Caco-2 (cell line): ENCODE results near the gene DLL4. TPM values are rescaled to one million over a fixed set of nuclear protein-coding genes. Genes with fewer than 3 reads are reported as not detected.

ENCODE experiments used
- BruUV-seq: library from RNA; stranded (reverse); fragments of 400-500 nt; replicated peaks from 2 replicates; lab custom pipeline; 2021; lab: Mats Ljungman, UMichigan
- CTCF ChIA-PET: fragments of 300-600 bp; sonication (Branson Sonifier 250); formaldehyde crosslinking; loops from one replicate; lab custom pipeline; 2022; ENCODE audit warnings: antibody characterized with exemption; lab: Charles Lee
- POLR2A ChIA-PET: fragments of 300-600 bp; sonication (Branson Sonifier 250); formaldehyde crosslinking; loops from one replicate; lab custom pipeline; 2022; ENCODE audit warnings: antibody characterized with exemption; lab: Charles Lee
- DNase-seq, 2 experiments: peaks; one replicate each; pipeline versions ENCODE4 v3.0.0 to v3.0.0-alpha.2; 2020 to 2022
- H3K27me3 ChIP-seq: replicated peaks from 2 replicates; pipeline ENCODE4 v1.6.0; 2011; ENCODE audit warnings: low read length; ENCODE audit not compliant: control insufficient read depth, insufficient read depth
- H3K36me3 ChIP-seq: 2 replicates; pipeline ENCODE4 v1.5.1; 2011; ENCODE audit warnings: low read length; ENCODE audit not compliant: control insufficient read depth, insufficient read depth
- H3K4me1 ChIP-seq: fragments of 250-450 bp; sonication (Bioruptor Pico); 2 replicates; pipeline ENCODE4 v1.5.1; 2020; ENCODE audit warnings: mild to moderate bottlenecking
- H3K4me3 ChIP-seq: 2 replicates; pipeline ENCODE4 v1.5.1; 2011; ENCODE audit warnings: low read depth, mild to moderate bottlenecking, control low read depth, low read length
- H3K9me3 ChIP-seq: fragments of 250-450 bp; sonication (Bioruptor Pico); 2 replicates; pipeline ENCODE4 v1.5.1; 2020; ENCODE audit warnings: mild to moderate bottlenecking, moderate library complexity
- H3K27ac Mint-ChIP-seq: one replicate; pipeline ENCODE4 v1.8.0; 2022; ENCODE audit warnings: mixed read lengths; ENCODE audit not compliant: unreplicated experiment
- H3K27me3 Mint-ChIP-seq: one replicate; pipeline ENCODE4 v1.8.0; 2022; ENCODE audit warnings: mixed read lengths; ENCODE audit not compliant: insufficient read depth, unreplicated experiment
- H3K36me3 Mint-ChIP-seq: one replicate; pipeline ENCODE4 v1.8.0; 2022; ENCODE audit warnings: mild to moderate bottlenecking, mixed read lengths; ENCODE audit not compliant: insufficient read depth, unreplicated experiment
- H3K4me1 Mint-ChIP-seq: one replicate; pipeline ENCODE4 v1.8.0; 2022; ENCODE audit warnings: low read depth, mixed read lengths; ENCODE audit not compliant: unreplicated experiment
- H3K4me3 Mint-ChIP-seq: one replicate; pipeline ENCODE4 v1.8.0; 2022; ENCODE audit warnings: mild to moderate bottlenecking, moderate library complexity, mixed read lengths; ENCODE audit not compliant: unreplicated experiment
- H3K9me3 Mint-ChIP-seq: one replicate; pipeline ENCODE4 v1.8.0; 2022; ENCODE audit warnings: mixed read lengths; ENCODE audit not compliant: unreplicated experiment
- intact Hi-C: fragments of 100-400 bp; cut with micrococcal nuclease; formaldehyde crosslinking; loops from one replicate; pipeline ENCODE4 v1.10.0; 2022; ENCODE audit not compliant: unreplicated experiment
- total RNA-seq: library from RNA; stranded (reverse); gene quantifications from 2 replicates; pipeline ENCODE4 v1.2.3, GENCODE V29; 2022
- TF ChIP-seq, protein P1 (sequence below), 2 experiments: fragments of 200-600 bp in 1 of 2; IDR thresholded peaks; 1 replicate in 1 of 2; 2 replicates in 1 of 2; pipeline versions ENCODE4 v1.5.1 to v1.8.0; 2011 to 2022; ENCODE audit warnings: antibody characterized with exemption in 1 of 2, control low read depth in 1 of 2, inconsistent platforms in 1 of 2, low read depth in 1 of 2, low read length in 1 of 2, mild to moderate bottlenecking in 1 of 2, moderate library complexity in 1 of 2; ENCODE audit not compliant: insufficient read depth in 1 of 2, severe bottlenecking in 1 of 2, unreplicated experiment in 1 of 2

DLL4 gene
- total RNA-seq, 1 experiment from 2014 or later: 3.4 TPM

DNA sequence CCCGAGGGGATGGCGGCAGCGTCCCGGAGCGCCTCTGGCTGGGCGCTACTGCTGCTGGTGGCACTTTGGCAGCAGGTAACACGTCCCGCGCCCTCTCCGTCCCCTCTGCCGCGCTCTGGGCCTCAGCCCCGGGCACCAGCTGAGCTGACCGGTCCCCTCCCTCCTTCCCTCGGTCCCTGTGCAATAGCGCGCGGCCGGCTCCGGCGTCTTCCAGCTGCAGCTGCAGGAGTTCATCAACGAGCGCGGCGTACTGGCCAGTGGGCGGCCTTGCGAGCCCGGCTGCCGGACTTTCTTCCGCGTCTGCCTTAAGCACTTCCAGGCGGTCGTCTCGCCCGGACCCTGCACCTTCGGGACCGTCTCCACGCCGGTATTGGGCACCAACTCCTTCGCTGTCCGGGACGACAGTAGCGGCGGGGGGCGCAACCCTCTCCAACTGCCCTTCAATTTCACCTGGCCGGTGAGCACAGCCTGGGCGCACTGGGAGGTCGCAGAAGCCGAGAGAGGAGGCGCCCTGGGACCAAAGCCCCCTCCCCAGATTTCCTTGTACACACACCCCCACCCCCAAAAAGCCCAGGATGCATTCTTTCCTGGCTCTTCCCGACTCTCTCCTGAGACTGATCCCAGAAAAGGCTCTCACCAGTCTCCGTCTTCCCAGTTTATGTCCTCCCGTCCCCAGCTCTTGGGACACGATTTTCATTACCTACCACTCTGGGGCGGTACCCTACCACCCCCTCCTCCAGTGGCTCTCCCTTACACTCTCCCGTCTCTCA is 705 bp downstream of the DLL4 start:
- POLR2A ChIA-PET: interaction anchor here (0.9 to 2.6 kb wide), 9 partner anchors 12 to 122 kb away, joined by 3 to 27 read pairs (median 7); partner anchors contain the start of genes CHAC1, DNAJC17, VPS18 and ZFYVE19
- Mint-ChIP-seq H3K27me3 (no peaks in the 10 kb centered on the region), H3K4me3 (peak overlapping the region; percentile 84), H3K9me3 (no peaks in the 10 kb centered on the region), H3K36me3 (peaks cover 12% of the 10 kb centered on the region), H3K4me1 (peaks cover 35% of the 10 kb centered on the region), H3K27ac (peak overlapping the region; percentile 88)
- no TSS peak for BruUV-seq
- no peaks in the 10 kb centered on the region for H3K9me3 ChIP-seq
- peaks cover 34% of the 10 kb centered on the region for H3K4me1 ChIP-seq
- intact Hi-C loops: loop anchor here (1.0 kb wide), 1 partner anchor 23 kb away; the partner anchor contains the start of gene CHAC1
- peak overlapping the region; percentile 65 for H3K4me3 ChIP-seq
- TF ChIP-seq, protein P1, sequence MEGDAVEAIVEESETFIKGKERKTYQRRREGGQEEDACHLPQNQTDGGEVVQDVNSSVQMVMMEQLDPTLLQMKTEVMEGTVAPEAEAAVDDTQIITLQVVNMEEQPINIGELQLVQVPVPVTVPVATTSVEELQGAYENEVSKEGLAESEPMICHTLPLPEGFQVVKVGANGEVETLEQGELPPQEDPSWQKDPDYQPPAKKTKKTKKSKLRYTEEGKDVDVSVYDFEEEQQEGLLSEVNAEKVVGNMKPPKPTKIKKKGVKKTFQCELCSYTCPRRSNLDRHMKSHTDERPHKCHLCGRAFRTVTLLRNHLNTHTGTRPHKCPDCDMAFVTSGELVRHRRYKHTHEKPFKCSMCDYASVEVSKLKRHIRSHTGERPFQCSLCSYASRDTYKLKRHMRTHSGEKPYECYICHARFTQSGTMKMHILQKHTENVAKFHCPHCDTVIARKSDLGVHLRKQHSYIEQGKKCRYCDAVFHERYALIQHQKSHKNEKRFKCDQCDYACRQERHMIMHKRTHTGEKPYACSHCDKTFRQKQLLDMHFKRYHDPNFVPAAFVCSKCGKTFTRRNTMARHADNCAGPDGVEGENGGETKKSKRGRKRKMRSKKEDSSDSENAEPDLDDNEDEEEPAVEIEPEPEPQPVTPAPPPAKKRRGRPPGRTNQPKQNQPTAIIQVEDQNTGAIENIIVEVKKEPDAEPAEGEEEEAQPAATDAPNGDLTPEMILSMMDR (IDR thresholded peaks at IDR 0.05; ENCODE audit: insufficient read depth in 1 of 2, low read depth in 1 of 2, low read length in 1 of 2, severe bottlenecking in 1 of 2, unreplicated experiment in 1 of 2): no peak
- DNase-seq: peak; percentile 61 to 74
- CTCF ChIA-PET: interaction anchor here (0.6 to 2.6 kb wide), 25 partner anchors 8 to 301 kb away, joined by 3 to 56 read pairs (median 7); partner anchors contain the start of genes CHAC1, CHP1, EXD1 and VPS18
- no peaks in the 10 kb centered on the region; the same call in 1 of the 2 replicates for H3K36me3 ChIP-seq
- H3K27me3 ChIP-seq: no peaks in the 10 kb centered on the region

DNA sequence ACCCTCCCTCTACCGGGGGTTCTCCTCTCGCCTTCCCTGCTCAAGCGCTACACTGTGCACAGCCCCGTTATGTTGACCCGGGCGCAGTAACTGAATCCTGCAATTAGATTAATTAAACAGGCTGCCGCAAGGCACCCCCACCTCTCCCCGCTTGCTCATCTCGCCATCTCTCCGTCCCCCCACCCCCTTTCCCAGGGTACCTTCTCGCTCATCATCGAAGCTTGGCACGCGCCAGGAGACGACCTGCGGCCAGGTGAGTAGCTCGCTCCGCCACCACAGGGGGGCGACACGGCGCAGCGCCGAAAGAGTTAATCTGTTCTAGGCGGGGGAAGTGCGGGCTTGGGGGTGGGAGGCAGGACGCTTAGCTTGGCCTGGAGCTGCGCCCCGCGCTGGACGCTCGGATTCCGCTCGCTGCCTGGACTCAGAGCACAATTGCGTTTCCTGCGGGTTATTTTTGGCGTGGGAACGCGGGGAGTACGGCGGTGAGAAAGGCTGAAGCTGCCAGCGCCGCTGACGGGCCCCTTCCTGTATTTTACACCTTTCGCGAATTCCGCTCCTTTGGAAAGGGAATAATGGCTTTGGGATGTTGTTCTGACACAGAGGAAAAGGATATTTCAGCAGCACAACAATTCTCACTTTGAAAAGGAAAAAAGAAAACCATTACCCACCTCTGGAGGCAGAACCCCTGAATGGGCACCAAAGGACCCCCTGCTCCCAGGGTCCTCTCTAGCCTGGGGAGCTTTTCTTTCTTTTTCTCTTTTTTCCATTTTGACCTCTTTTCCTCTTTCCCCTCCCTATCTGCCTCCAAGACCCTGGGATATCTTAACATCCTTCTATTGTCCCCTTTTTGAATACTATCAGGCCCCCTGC is 1.5 kb downstream of the DLL4 start:
- Mint-ChIP-seq H3K4me1 (peaks cover 35% of the 10 kb centered on the region), H3K4me3 (peak overlapping the region; percentile 84), H3K36me3 (peaks cover 12% of the 10 kb centered on the region), H3K27me3 (no peaks in the 10 kb centered on the region), H3K27ac (peak overlapping the region; percentile 88), H3K9me3 (no peaks in the 10 kb centered on the region)
- TSS peak; percentile 40 for BruUV-seq
- Histone ChIP-seq H3K27me3 (no peaks in the 10 kb centered on the region), H3K4me1 (peaks cover 34% of the 10 kb centered on the region), H3K9me3 (no peaks in the 10 kb centered on the region), H3K36me3 (peaks cover 2% of the 10 kb centered on the region), H3K4me3 (peak overlapping the region; percentile 65)
- peak; percentile 80 to 88 for DNase-seq
- intact Hi-C loops: no loop called here
- ChIA-PET POLR2A (interaction anchor here (0.6 to 1.9 kb wide), 6 partner anchors 11 to 353 kb away, joined by 3 to 21 read pairs (median 7); partner anchors contain the start of genes CHAC1 and VPS18), CTCF (interaction anchor here (0.5 to 2.2 kb wide), 33 partner anchors 9 to 519 kb away, joined by 3 to 56 read pairs (median 4); partner anchors contain the start of genes CHAC1, CHP1, EXD1 and RAD51)
- TF ChIP-seq, protein P1 (IDR thresholded peaks at IDR 0.05; ENCODE audit: insufficient read depth in 1 of 2, low read depth in 1 of 2, low read length in 1 of 2, severe bottlenecking in 1 of 2, unreplicated experiment in 1 of 2): peak; percentile 77 to 97
